Neural progenitor cell (in vitro differentiated cells): ENCODE data around the gene ADA.

Experiments
- CTCF ChIP-seq: fragments of 200-600 bp; sonication (generic); IDR thresholded peaks from 2 replicates; pipeline ENCODE4 v1.5.1; 2017; ENCODE audit warnings: antibody characterized with exemption, mild to moderate bottlenecking
- EZH2 ChIP-seq: fragments of 200-600 bp; sonication (generic); IDR thresholded peaks from 2 replicates; pipeline ENCODE4 v1.6.1; 2017; ENCODE audit warnings: antibody characterized with exemption, mild to moderate bottlenecking, moderate library complexity
- EZH2phosphoT487 ChIP-seq: fragments of 200-600 bp; sonication (generic); IDR thresholded peaks from 2 replicates; pipeline ENCODE4 v1.6.1; 2017; ENCODE audit warnings: antibody characterized with exemption

GRCh38 chr20:44688053-44688625, 36.6 kb upstream of the ADA start:
- no peak for TF ChIP-seq CTCF
- TF ChIP-seq EZH2phosphoT487, result no peak
- TF ChIP-seq EZH2, result no peak
